ENCODE results near the gene TTLL7.

DNA sequence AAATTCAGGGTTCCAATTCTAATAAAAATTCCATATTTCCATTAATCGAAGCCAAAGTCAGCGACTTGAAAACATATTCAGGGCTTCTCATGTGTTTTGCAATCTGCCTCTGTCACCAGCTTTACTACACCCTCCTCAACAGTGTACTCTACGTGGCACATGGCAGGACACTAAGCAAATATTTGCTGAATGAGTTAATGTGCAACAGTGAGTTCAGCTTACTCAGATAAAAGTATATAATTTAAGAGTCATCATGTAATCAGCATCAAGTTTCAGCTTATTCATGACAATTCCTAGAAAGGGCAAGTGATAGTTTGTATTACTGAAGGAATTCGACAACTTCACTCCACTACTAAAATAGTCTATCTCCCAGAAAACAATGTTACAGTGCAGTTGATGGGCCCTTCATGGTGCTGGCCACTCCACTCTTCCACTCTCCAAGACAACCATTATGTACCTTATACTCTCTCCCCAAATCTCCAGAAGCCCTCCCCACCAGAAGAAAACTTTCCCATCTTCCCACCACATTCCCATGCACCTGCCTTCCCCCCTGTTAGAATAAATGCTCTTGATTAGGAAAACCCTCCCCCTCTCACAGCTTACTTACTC lies 97.3 kb downstream of the TTLL7 start:
- TF ChIP-seq POLR2A (IDR thresholded peaks at IDR 0.05): no peak
- TF ChIP-seq, protein P1, sequence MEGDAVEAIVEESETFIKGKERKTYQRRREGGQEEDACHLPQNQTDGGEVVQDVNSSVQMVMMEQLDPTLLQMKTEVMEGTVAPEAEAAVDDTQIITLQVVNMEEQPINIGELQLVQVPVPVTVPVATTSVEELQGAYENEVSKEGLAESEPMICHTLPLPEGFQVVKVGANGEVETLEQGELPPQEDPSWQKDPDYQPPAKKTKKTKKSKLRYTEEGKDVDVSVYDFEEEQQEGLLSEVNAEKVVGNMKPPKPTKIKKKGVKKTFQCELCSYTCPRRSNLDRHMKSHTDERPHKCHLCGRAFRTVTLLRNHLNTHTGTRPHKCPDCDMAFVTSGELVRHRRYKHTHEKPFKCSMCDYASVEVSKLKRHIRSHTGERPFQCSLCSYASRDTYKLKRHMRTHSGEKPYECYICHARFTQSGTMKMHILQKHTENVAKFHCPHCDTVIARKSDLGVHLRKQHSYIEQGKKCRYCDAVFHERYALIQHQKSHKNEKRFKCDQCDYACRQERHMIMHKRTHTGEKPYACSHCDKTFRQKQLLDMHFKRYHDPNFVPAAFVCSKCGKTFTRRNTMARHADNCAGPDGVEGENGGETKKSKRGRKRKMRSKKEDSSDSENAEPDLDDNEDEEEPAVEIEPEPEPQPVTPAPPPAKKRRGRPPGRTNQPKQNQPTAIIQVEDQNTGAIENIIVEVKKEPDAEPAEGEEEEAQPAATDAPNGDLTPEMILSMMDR (IDR thresholded peaks at IDR 0.05): no peak
